LNCaP clone FGC (cell line): Measurements from ENCODE around the gene TANGO2.
A peak's percentile ranks its signal among the peaks of the same experiment; 100 is the strongest.

Source experiments
- DNase-seq: peaks from one replicate; pipeline ENCODE4 v3.0.0-alpha.2; 2011; ENCODE audit warnings: low read depth
- H3K4me3 ChIP-seq: 2 replicates; pipeline ENCODE4 v1.5.1; 2011; ENCODE audit warnings: mild to moderate bottlenecking, low read depth, low read length, control low read depth
- CTCF ChIP-seq: IDR thresholded peaks from 2 replicates; pipeline ENCODE4 v1.5.1; 2012; ENCODE audit warnings: mild to moderate bottlenecking; ENCODE audit not compliant: control insufficient read depth, insufficient read depth; ENCODE audit errors: extremely low read depth

Gene TANGO2

DNA sequence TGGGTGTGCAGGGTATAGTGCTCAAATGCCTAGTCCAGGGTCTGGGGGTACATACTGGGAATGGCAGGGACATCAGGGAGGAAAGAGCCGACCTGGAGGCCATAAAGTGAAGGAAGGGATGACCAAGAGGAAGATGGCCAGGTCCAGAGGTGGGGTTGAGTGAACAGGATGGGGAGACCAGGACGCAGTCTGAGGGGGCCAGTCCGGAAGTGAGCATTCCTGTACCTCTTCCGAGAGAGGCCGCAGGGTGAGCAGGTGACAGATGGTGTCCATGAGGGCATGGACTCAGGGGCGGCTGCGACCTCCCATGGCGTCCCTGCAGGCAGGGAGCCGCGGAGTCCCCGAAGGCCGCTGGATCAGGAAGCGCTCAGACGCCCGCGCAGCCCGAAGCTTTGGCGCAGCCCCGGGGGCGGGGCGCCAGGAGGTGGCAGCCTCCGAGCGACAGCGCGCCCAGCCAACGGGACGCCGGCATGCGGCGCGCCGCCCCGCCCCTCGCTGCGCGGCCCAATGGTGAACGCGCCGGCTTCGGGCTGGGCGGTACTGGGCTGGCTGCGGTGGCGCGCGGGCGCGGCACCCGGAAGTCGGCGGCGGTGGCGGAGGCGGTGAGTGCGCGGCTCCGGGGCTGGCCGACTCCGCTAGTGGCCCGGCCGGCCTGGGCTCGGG is at the start of gene TANGO2:
TSS of gene TANGO2 (plus strand) at position 578 of the 663 bp plus-strand sequence. CDS start 15,689 bp downstream, outside the sequence.
- no peak for TF ChIP-seq CTCF
- DNase-seq, result peak; percentile 42
- H3K4me3 ChIP-seq, result peak within 1 kb of the TSS; percentile 89

GRCh38 chr22:19971276-19972124 is 49.4 kb upstream of the TANGO2 start:
- H3K4me3 ChIP-seq, result no peak overlapping the region
- no peak for TF ChIP-seq CTCF
- no peak for DNase-seq

DNA sequence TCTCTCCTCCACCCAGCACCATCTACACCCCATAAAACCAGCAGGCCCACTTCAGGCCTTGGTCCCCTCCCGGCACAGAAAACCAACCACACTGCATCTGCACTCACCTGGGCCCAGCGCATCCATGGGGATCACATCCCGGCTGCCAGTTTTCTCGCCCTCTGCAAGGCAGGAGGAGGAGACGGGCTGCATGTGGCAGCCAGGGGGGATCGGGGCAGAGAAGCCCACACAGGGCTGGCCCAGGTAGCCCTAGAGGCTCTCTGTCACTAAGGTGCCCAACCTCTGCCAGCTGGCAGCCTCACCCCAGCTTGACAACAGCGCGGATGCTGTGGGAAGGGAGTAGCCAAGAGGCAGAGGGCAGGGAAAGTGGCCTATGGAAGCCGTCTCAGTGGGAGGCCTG is 48.7 kb upstream of the TANGO2 start:
- no peak for DNase-seq
- no peak overlapping the region for H3K4me3 ChIP-seq
- TF ChIP-seq CTCF, result no peak

- H3K4me3 ChIP-seq, result no peak overlapping the region
- TF ChIP-seq CTCF, result no peak
- DNase-seq, result no peak
Measured at GRCh38 chr22:19972652-19973550, 48.0 kb upstream of the TANGO2 start.

DNA sequence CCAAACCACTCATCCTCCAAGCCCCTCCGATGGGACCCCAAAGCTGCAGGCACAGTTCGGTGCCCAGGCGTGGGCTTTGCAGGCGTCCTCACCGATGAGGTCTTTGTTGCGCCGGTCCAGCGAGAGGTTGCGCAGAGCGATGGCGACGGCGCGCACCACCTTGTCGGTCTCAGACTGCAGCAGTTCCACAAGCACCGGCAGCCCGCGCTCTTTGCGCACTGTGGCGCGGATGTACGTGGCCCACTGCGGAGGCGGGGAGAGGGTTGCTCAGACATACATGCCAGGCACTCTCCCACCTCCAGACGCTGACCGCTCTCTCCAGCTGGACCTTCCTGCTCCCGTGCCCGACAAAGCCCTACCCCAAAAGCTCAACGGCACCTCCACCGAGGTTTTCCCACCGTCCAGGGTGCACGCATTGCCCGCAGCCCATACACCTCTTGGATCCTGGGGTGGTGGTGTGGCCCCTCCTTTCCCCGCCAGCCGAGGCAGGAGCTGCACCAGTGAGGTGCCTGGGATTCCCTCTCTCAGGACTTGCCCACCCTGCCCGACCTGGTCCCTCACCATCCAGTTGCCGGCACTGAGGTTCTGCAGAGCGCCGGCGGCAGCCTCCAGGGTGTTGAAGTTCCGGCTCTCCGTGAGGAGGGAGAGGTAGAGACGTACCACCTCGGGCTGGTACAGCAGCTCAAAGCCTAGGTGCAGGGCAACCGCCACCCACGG is 47.2 kb upstream of the TANGO2 start:
- no peak for TF ChIP-seq CTCF
- no peak for DNase-seq
- H3K4me3 ChIP-seq, result no peak overlapping the region

DNA sequence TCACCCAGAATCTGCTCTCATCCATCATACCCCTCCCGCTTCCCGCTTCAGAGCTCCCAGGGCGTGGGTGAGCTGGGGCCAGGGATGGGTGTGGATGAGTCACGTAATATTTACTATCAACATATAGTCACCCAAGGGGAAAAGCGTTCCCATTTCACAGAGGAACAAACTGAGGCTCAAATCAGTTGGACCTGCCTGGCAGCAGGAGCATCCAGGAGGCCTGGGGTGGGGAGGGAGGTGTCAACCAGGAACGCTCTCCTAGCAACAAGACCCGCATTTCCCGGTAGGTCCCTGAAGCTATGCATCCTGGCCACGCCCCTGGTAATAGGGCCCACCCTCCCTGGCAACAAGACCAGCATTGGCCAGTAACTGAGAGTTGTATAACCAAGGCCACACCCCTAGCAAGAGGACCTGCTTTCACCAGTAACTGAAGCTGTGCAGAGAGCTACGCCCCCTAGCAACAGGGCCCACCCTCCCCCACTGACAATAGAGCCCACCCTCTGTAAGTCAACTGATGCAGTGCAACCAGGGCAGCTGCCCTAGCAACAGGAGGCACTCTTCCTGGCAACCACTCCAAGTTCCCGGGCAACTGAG is 46.5 kb upstream of the TANGO2 start:
- H3K4me3 ChIP-seq, result no peak overlapping the region
- TF ChIP-seq CTCF, result no peak
- DNase-seq, result peak; percentile 51
